GM12801 (cell line): ENCODE results near the gene LANCL2.

Experiments
- CTCF ChIP-seq: IDR thresholded peaks from one replicate; pipeline ENCODE4 v1.5.1; 2011; ENCODE audit warnings: control low read depth; ENCODE audit not compliant: insufficient read length; ENCODE audit errors: extremely low read depth

LANCL2 gene

GRCh38 chr7:55396233-55396785 is 31.2 kb downstream of the LANCL2 start:
- no peak for TF ChIP-seq CTCF

- no peak for TF ChIP-seq CTCF
Measured at GRCh38 chr7:55397617-55398016, 32.5 kb downstream of the LANCL2 start.

DNA sequence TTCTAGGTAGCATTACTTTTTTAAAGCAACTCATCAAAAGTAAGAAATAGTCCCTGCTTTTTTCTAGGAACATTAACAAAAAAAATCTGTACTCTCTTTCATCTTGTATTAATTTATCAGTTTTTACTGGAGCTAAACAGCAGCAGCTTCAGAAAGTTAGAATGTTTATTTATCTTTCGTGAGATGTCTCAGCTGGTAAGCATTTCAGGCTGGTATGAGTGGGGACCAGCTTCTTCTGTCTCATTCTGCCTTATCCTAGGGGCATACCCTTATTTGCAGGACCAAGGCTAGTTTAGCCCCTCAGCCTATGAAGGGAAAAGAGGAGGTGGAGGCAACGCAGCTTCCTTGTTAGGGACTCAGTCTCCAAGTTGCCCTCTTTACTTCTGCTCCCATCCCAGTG is 35.1 kb downstream of the LANCL2 start:
- TF ChIP-seq CTCF, result no peak

DNA sequence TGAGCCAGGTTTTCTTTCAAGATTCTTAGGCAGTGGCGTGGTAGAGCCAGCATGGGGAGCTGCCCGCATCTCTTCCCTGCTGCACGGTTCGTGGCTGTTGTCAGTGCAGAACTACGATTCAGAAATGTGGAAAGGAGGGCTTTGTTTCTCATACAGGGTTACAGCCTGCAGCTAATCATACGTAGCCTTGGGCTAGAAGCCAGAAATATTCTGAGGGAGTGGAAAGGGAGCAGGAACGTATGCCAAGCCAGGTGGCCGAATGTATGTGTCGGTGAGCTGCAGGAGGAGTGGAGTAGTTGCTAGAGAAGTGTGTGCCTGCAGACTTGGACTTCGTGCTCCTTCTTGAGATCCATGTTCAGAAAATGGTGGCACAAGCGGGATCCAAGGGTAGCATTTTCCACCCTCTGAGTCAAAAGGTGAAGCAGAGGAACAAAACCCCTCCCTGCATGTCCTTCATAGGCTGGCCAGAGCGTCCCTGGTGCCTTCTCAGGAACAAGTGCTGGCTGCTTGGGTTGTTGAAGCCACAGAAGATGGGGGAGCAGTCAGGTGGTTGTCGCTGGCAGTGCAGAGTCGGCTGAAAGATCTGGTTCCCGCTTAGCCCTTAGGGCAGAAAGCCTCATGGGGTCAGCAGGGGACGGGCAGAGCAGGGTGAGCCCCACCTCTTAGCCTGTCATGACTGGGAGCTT is 40.9 kb downstream of the LANCL2 start:
- TF ChIP-seq CTCF, result no peak

DNA sequence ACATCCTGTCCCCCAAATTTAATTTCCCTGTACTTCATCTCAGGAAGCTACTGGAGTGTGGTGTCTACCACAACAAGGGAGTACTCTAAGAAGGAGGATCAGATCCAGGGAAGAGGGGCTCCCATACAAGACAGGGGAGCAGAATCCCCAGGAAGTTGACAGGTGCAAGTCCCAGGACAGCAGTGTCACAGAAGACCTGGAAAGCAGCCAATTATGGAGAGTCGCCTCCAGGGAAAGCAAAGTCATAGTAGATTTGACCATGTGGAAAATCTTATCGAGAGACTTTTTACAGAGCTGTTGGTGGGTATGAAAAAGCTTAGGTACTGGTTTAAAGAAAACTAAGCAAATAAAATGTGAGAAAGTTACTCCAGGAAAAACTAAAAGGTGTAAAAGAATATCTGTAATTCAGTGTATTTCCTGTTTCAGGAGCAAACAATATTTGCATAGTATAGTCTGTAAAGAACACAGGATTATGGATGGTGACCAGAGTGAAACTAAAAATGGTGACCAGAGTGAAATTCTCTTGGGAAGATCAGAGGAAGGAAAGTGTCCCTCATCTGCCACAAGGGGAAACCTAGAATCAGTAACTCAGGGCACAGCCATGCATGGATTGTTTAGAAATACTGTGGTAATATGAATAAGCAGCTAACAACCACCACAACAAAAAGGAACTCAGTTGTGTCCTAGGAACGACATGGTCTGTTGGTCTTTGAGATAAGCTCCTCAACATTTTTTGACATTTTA is 44.5 kb downstream of the LANCL2 start:
- TF ChIP-seq CTCF, result no peak

DNA sequence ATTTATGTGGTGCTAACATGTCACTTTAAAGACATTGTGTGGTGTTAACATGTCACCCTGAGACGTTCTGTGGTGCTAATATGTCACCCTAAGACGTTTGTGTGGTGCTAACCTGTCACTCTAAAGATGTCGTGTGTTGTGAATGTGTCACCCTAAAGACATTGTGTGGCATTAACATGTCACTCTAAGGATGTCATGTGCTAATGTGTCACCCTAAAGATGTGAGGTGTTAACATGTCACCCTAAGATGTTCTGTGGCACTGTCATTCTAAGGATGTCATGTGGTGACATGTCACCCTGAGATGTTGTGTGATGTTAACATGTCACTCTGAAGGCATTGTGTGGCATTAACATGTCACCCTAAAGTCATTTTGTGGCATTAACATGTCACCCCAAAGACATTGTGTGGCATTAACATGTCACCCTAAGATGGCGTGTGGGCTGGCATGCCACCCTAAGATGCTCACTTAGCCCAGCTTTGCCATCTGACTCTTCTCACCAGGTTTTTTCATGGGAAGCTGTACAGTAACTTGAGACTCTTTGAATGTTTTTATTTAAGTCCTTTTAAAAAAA is 45.6 kb downstream of the LANCL2 start:
- no peak for TF ChIP-seq CTCF

DNA sequence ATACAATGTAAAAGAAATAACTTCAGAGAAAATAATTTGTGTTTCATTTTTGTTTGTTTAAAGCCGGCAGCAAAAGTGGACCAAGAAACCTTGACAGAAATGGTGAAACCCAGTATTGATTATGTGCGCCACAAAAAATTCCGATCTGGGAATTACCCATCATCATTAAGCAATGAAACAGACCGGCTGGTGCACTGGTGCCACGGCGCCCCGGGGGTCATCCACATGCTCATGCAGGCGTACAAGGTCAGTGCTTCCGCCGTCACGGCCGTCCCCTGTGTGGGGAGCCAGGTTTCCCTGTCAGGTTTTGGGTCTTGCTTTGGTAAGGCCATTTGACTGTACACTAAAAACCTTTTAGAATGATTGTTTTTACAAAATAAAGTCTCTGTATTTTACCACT is 46.7 kb downstream of the LANCL2 start:
- no peak for TF ChIP-seq CTCF
